Lower leg skin (tissue), 3 donors: Measurements from ENCODE around the gene SLC13A2.

Experiments
- POLR2A ChIP-seq, 2 donors: fragments of 450-650 bp; IDR thresholded peaks; one replicate each; pipeline ENCODE4 v1.6.1; 2016 to 2017; ENCODE audit warnings: antibody characterized with exemption in 2 of 2, mild to moderate bottlenecking in 1 of 2, moderate library complexity in 1 of 2
- TF ChIP-seq, protein P1 (sequence below), 3 donors: fragments of 450-650 bp; IDR thresholded peaks; one replicate each; pipeline ENCODE4 v1.5.1; 2016; ENCODE audit warnings: antibody characterized with exemption in 3 of 3, mild to moderate bottlenecking in 3 of 3, moderate library complexity in 2 of 3

DNA sequence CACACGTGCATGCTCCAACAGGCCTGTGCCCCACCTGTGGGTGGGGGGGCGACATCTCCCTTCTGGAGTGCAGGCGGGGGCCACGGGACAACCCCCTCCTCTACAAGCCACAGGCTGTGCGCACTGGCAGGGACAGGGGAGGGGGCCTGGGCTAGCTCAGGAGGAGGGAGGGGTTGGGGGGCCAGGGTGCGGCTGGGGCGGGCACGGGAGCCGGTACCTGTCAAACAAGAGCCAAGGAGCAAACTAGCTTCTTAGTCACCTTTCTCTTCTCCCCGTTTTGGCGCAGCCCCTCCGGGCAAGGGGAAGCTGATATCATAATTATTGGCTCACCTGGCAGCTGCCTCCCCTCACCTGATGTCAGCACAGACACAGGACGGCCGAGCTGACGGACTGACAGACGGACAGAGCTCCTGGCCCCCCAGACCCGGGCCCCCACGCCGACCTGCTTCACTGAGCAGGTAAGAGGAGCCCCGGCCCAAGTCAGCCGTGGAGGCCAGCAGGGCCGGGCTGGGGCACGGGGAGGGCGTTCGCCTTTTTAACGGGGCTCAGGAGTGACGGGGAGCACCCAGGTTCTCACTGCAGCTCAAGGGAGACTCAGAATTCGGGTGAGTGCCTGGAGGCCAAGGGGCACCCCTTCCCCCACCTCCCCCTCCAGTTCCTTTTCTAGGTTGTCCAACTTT is 32.7 kb downstream of the SLC13A2 start, which contains the start of gene FOXN1:
- TF ChIP-seq, protein P1, sequence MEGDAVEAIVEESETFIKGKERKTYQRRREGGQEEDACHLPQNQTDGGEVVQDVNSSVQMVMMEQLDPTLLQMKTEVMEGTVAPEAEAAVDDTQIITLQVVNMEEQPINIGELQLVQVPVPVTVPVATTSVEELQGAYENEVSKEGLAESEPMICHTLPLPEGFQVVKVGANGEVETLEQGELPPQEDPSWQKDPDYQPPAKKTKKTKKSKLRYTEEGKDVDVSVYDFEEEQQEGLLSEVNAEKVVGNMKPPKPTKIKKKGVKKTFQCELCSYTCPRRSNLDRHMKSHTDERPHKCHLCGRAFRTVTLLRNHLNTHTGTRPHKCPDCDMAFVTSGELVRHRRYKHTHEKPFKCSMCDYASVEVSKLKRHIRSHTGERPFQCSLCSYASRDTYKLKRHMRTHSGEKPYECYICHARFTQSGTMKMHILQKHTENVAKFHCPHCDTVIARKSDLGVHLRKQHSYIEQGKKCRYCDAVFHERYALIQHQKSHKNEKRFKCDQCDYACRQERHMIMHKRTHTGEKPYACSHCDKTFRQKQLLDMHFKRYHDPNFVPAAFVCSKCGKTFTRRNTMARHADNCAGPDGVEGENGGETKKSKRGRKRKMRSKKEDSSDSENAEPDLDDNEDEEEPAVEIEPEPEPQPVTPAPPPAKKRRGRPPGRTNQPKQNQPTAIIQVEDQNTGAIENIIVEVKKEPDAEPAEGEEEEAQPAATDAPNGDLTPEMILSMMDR (IDR thresholded peaks at IDR 0.05): no peak
- no peak for TF ChIP-seq POLR2A (IDR thresholded peaks at IDR 0.05)
